IPS-18a (cell line): ENCODE measurements around the gene SNX25.
A peak's percentile ranks its signal among the peaks of the same experiment; 100 is the strongest.
"Not testable (repeated sequence)": the region's sequence is repeated elsewhere in the genome, so short reads cannot be mapped to it uniquely, and the experiment has no call there.

Experiments
- H3K27ac ChIP-seq: one replicate; pipeline ENCODE4 v1.5.1; 2013; ENCODE audit warnings: low read length
- H3K27me3 ChIP-seq: one replicate; pipeline ENCODE4 v1.6.1; 2013; ENCODE audit warnings: mild to moderate bottlenecking, low read length; ENCODE audit not compliant: control insufficient read depth, insufficient read depth
- H3K36me3 ChIP-seq: one replicate; pipeline ENCODE4 v1.6.1; 2013; ENCODE audit warnings: low read depth, low read length; ENCODE audit not compliant: control insufficient read depth
- H3K4me1 ChIP-seq: one replicate; pipeline ENCODE4 v1.6.1; 2013; ENCODE audit warnings: low read depth, low read length; ENCODE audit not compliant: control insufficient read depth
- H3K4me3 ChIP-seq: one replicate; pipeline ENCODE4 v1.5.1; 2013; ENCODE audit warnings: low read length
- H3K9ac ChIP-seq: one replicate; pipeline ENCODE4 v1.6.1; 2013; ENCODE audit warnings: mild to moderate bottlenecking, low read length, moderate library complexity
- H3K9me3 ChIP-seq: one replicate; pipeline ENCODE4 v1.6.1; 2013; ENCODE audit warnings: low read depth, low read length; ENCODE audit not compliant: control insufficient read depth

SNX25 gene

GRCh38 chr4:185317880-185318279 is 108.5 kb downstream of the SNX25 start:
- Histone ChIP-seq H3K4me1 (peaks cover 12% of the 10 kb centered on the region), H3K9ac (peak overlapping the region; percentile 88), H3K27me3 (no peaks in the 10 kb centered on the region), H3K9me3 (no peaks in the 10 kb centered on the region), H3K27ac (peak overlapping the region; percentile 99), H3K36me3 (no peaks in the 10 kb centered on the region), H3K4me3 (peak overlapping the region; percentile 50)

DNA sequence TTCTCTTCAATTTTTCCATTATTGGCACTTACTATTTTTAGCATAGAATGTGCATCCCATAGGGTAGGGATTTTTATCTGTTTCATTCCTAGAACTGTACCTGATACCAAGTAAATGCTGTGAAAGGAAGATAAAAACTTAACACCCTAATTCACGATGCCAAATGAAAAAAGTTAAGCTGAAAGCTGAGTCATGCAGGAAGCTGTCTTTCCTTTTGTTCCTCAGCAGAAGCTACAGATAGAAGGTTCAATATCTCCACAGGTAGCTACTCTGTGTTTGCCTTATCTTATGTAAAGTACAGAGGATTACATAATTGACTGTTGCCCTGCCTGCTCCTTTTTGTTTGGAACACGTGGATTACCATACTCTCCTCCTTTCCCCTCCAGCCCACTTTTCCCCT is 109.3 kb downstream of the SNX25 start:
- H3K9ac ChIP-seq: peak overlapping the region; percentile 88
- peaks cover 2% of the 10 kb centered on the region for H3K9me3 ChIP-seq
- H3K27me3 ChIP-seq: no peaks in the 10 kb centered on the region
- peak overlapping the region; percentile 99 for H3K27ac ChIP-seq
- peaks cover 12% of the 10 kb centered on the region for H3K4me1 ChIP-seq
- peak overlapping the region; percentile 50 for H3K4me3 ChIP-seq
- peaks cover 3% of the 10 kb centered on the region for H3K36me3 ChIP-seq

DNA sequence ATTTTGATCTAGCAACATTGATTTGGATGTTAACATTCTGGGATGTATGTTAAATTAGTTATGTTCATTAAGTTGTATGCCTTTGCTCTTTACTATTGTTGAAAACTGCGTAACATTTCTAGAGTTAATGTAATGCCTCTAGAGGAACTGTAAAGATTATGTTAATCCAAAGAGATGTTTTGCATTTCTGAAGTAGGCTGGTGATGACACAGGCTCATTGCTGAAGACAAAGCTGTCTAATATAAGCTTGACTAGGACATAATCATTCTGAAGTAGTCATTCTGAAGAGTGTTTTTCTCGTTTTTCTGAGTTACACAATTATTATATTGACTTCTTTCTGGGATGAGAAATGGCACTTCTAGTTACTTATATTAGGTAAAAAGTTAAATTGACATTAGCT is 113.4 kb downstream of the SNX25 start:
- H3K4me3 ChIP-seq: no peak overlapping the region
- no peak overlapping the region for H3K27ac ChIP-seq
- peaks cover 6% of the 10 kb centered on the region for H3K36me3 ChIP-seq
- no peak overlapping the region for H3K9ac ChIP-seq
- H3K4me1 ChIP-seq: peaks cover 12% of the 10 kb centered on the region
- no peaks in the 10 kb centered on the region for H3K27me3 ChIP-seq
- peaks cover 5% of the 10 kb centered on the region for H3K9me3 ChIP-seq

DNA sequence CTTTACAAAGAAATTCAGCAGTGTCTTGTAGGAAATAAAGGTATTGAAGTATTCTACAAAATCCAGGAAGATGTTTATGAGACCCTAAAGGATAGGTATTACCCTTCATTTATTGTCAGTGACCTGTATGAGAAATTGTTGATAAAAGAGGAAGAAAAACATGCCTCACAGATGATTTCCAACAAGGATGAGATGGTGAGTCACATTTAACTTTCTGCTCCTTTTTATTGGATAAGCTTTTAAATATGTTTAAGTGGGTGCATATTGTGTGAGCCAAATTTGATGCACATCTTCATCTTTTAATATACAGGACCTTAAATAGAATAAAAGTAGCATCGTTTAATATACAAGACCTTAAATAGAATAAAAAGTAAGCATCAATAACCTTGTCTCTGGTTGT is 114.2 kb downstream of the SNX25 start:
- Histone ChIP-seq H3K9ac (no peak overlapping the region), H3K9me3 (peaks cover 5% of the 10 kb centered on the region), H3K4me1 (peaks cover 4% of the 10 kb centered on the region), H3K27me3 (no peaks in the 10 kb centered on the region), H3K27ac (no peak overlapping the region), H3K36me3 (peaks cover 6% of the 10 kb centered on the region), H3K4me3 (no peak overlapping the region)

DNA sequence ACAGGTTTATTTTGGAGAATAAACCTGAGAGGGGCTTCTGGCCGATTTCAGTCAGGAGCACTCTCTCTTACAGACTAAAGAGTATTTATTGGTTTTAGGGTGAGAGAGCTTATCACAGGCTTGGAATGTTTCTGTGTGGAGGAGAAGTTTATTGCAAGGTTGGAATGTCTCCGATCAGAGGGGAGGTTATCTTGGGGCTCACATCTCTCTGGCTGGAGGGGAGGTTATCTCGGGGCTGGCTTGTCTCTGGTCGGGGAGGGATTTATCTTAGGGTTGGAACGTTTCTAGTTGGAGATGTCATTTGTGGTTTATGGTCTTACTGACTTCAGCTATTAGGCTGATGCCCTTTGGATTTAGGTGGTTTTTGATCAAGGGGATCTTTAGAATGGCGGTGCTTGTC is 115.0 kb downstream of the SNX25 start:
- H3K27me3 ChIP-seq, H3K9me3 ChIP-seq, H3K36me3 ChIP-seq, H3K4me1 ChIP-seq, H3K27ac ChIP-seq, H3K4me3 ChIP-seq, H3K9ac ChIP-seq: not testable (repeated sequence)

DNA sequence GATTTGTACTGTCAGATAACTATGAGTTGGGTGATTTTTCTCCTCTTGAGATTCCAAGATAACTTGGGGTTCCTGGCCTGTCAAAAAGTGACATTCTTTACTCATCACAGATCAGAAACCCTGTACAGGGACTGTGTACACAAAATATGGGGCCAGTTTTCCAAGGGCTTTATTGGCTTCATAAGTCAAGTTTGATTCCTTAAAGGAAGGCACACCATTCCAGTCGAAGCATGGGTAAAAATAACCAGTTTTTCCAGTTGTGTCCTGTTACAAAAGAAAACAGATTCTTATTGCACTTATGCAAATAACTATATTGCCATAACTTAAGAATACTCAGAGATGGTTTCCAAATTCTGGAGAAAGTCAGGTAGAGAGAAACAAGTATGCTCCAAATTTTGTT is 116.3 kb downstream of the SNX25 start:
- not testable (repeated sequence) for H3K9ac ChIP-seq, H3K4me1 ChIP-seq, H3K4me3 ChIP-seq, H3K27ac ChIP-seq, H3K27me3 ChIP-seq, H3K36me3 ChIP-seq, H3K9me3 ChIP-seq

DNA sequence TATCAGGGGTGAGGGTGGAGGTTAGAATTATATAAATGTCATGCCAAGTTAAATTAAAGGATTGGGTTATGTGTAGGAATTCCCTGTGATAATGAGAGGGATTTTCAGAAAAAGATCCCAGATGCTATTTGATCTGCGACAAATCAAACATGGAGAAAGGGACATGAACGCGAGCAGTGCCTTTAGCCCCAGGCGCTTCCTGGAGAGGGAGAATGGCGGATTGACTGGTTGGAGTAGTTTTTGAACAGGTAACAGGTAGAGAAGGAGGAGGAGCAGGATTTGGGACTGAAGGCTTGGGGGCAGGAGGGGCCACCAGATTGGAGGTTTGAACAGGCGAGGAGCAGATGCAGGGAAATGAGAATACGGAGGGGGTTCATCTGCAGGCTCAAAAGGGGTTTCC is 119.2 kb downstream of the SNX25 start:
- Histone ChIP-seq H3K4me3 (no peak overlapping the region), H3K9me3 (peaks cover 4% of the 10 kb centered on the region), H3K9ac (no peak overlapping the region), H3K36me3 (peaks cover 4% of the 10 kb centered on the region), H3K4me1 (peaks cover 13% of the 10 kb centered on the region), H3K27me3 (no peaks in the 10 kb centered on the region), H3K27ac (no peak overlapping the region)

GRCh38 chr4:185329879-185330510 is 120.6 kb downstream of the SNX25 start:
- H3K27ac ChIP-seq, H3K4me3 ChIP-seq, H3K27me3 ChIP-seq, H3K9ac ChIP-seq, H3K36me3 ChIP-seq, H3K9me3 ChIP-seq: not testable (repeated sequence)
- peaks cover 13% of the 10 kb centered on the region for H3K4me1 ChIP-seq

DNA sequence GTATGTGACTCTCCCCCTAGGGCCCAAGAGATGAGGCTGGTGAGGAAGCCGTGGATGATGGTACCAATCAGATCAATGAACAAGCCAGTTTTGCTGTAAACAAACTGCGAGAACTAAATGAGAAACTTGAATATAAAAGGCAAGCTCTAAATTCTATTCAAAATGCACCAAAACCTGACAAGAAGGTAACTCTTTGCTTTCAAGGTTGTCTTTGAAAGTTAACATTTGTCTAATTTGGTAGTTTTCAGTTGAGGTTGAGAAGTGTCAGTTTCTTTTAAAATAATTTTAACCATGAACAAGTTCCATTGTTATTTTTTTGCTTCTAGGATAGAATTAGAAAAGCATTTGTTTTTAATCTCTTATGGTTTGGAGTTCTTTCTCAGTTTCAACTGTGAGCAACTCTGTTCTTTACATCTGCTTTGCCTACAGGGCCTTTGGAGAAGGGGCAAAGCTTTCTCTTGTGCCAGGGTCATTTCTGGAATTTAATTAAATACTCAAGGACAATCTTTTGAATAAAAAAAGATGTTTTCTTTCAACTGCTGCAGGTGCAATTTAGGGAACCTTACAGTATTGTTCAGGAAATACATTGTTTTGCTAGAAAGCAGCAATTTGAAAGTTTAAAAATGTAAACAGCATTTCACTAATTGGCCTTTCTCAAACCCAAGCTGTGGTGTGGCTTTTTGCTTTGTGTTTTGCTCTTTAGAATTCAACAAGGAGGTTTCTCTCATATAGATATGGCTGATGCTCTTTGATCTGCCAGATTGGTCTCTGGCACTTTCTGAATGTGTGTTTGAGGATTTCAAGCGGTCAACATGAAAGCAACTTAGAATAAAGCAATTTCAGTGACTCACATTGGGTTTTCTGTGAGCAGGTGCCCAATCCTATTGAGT is 123.4 kb downstream of the SNX25 start:
- no peak overlapping the region for H3K9ac ChIP-seq
- H3K36me3 ChIP-seq: no peaks in the 10 kb centered on the region
- no peaks in the 10 kb centered on the region for H3K9me3 ChIP-seq
- H3K27me3 ChIP-seq: no peaks in the 10 kb centered on the region
- H3K4me1 ChIP-seq: peaks cover 13% of the 10 kb centered on the region
- no peak overlapping the region for H3K27ac ChIP-seq
- no peak overlapping the region for H3K4me3 ChIP-seq

DNA sequence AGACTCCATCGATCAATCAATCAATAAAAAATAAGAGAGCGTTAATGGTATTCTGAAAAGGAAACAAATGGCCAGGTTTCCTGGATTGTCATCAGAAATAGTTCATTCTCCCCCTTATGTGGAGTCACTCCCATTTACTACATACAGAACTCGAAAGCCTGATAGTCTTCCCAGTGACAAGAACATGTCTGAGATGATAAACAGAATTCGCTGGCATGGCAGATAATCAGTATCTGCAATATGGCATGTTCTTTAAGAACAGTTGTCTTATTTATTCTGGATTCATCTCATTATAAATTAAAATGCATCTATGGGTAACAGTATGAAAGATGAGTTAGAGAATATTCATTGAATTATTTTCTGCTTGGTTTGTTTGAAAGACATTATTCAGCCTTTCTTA is 124.9 kb downstream of the SNX25 start:
- Histone ChIP-seq H3K27ac (no peak overlapping the region), H3K9ac (no peak overlapping the region), H3K27me3 (no peaks in the 10 kb centered on the region), H3K9me3 (no peaks in the 10 kb centered on the region), H3K4me1 (peaks cover 13% of the 10 kb centered on the region), H3K36me3 (no peaks in the 10 kb centered on the region), H3K4me3 (no peak overlapping the region)

- no peaks in the 10 kb centered on the region for H3K36me3 ChIP-seq
- peaks cover 13% of the 10 kb centered on the region for H3K4me1 ChIP-seq
- H3K27me3 ChIP-seq: no peaks in the 10 kb centered on the region
- H3K9ac ChIP-seq: no peak overlapping the region
- no peak overlapping the region for H3K27ac ChIP-seq
- H3K9me3 ChIP-seq: no peaks in the 10 kb centered on the region
- H3K4me3 ChIP-seq: no peak overlapping the region
These were observed 126.2 kb downstream of the SNX25 start for GRCh38 chr4:185335579-185335978.

DNA sequence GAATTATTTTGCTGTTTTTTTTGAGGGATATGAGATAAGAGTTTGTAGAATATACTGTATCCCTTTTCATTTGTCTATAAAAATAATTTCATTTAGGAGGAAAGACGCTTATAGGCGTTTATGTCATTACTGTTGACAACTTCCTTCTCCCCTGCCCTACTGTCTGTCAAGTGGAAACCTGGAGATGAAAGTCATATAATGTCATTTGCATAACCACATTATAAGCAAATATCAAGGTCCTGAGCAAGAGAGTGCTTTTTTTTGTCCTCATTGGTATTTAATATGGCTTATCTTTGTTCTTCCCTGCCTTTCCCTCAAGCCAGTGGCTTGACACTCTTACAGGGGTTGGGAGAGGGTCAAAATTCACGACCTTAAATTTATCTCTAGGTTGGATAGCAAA is 130.5 kb downstream of the SNX25 start:
- H3K9ac ChIP-seq: no peak overlapping the region
- H3K27ac ChIP-seq: no peak overlapping the region
- no peaks in the 10 kb centered on the region for H3K4me1 ChIP-seq
- H3K9me3 ChIP-seq: no peaks in the 10 kb centered on the region
- H3K4me3 ChIP-seq: no peak overlapping the region
- peaks cover 3% of the 10 kb centered on the region for H3K36me3 ChIP-seq
- no peaks in the 10 kb centered on the region for H3K27me3 ChIP-seq
